Gastroesophageal sphincter (tissue), 2 donors: ENCODE measurements around the gene SH3PXD2B.

Source experiments
- EP300 ChIP-seq: sonication (generic); formaldehyde crosslinking; IDR thresholded peaks from one replicate; pipeline ENCODE4 v1.6.1; 2017; ENCODE audit warnings: antibody characterized with exemption, mild to moderate bottlenecking
- POLR2A ChIP-seq, 2 donors: fragments of 450-650 bp; IDR thresholded peaks; one replicate each; pipeline ENCODE4 v1.6.1; 2017; ENCODE audit warnings: antibody characterized with exemption in 2 of 2, mild to moderate bottlenecking in 2 of 2, moderate library complexity in 1 of 2

- TF ChIP-seq EP300: no peak
- no peak for TF ChIP-seq POLR2A (IDR thresholded peaks at IDR 0.05)
Measured at GRCh38 chr5:172373680-172374079, 80.6 kb downstream of the SH3PXD2B start.
